H9 (cell line): ENCODE measurements around the gene CCDC187. TPM values are rescaled to one million over a fixed set of nuclear protein-coding genes. Genes with fewer than 3 reads are reported as not detected.

ENCODE experiments used
- DNase-seq: peaks from one replicate; pipeline ENCODE4 v3.0.0-alpha.2; 2017
- H2AFZ ChIP-seq: one replicate; pipeline ENCODE4 v1.6.1; 2013; ENCODE audit warnings: mild to moderate bottlenecking, low read length, control low read depth, moderate library complexity
- H2AK5ac ChIP-seq: 2 replicates; pipeline ENCODE4 v1.6.1; 2013; ENCODE audit warnings: low read length, control low read depth, mixed read lengths; ENCODE audit not compliant: insufficient read length
- H2BK120ac ChIP-seq: one replicate; pipeline ENCODE4 v1.6.1; 2013; ENCODE audit warnings: low read depth, mild to moderate bottlenecking, low read length, control low read depth, inconsistent platforms; ENCODE audit not compliant: poor library complexity, severe bottlenecking
- H2BK12ac ChIP-seq: 2 replicates; pipeline ENCODE4 v1.6.1; 2013; ENCODE audit warnings: low read length, control low read depth, mixed read lengths, low read depth; ENCODE audit not compliant: insufficient read length
- H2BK15ac ChIP-seq: 2 replicates; pipeline ENCODE4 v1.6.1; 2013; ENCODE audit warnings: low read depth, low read length, control low read depth
- H2BK20ac ChIP-seq: one replicate; pipeline ENCODE4 v1.6.1; 2013; ENCODE audit warnings: low read depth, mild to moderate bottlenecking, low read length, control low read depth, inconsistent platforms; ENCODE audit not compliant: poor library complexity, severe bottlenecking
- H2BK5ac ChIP-seq: 2 replicates; pipeline ENCODE4 v1.6.1; 2013; ENCODE audit warnings: low read length, control low read depth, mixed read lengths; ENCODE audit not compliant: insufficient read length
- H3K14ac ChIP-seq: 2 replicates; pipeline ENCODE4 v1.6.1; 2013; ENCODE audit warnings: low read length, control low read depth; ENCODE audit not compliant: insufficient read depth
- H3K18ac ChIP-seq: 2 replicates; pipeline ENCODE4 v1.6.1; 2013; ENCODE audit warnings: low read depth, mild to moderate bottlenecking, mixed read lengths, low read length, control low read depth; ENCODE audit not compliant: insufficient read length
- H3K23ac ChIP-seq: 2 replicates; pipeline ENCODE4 v1.6.1; 2013; ENCODE audit warnings: low read length, control low read depth, mixed read lengths, low read depth; ENCODE audit not compliant: insufficient read length
- H3K23me2 ChIP-seq: 2 replicates; pipeline ENCODE4 v1.6.1; 2013; ENCODE audit warnings: low read depth, mild to moderate bottlenecking, mixed read lengths, low read length, control low read depth; ENCODE audit not compliant: insufficient read length, poor library complexity, severe bottlenecking
- H3K27ac ChIP-seq: 2 replicates; pipeline ENCODE4 v1.5.1; 2013; ENCODE audit warnings: low read length, control low read depth, mixed read lengths, low read depth; ENCODE audit not compliant: insufficient read length
- H3K27me3 ChIP-seq: 2 replicates; pipeline ENCODE4 v1.6.1; 2013; ENCODE audit warnings: low read length, control low read depth, inconsistent platforms; ENCODE audit not compliant: insufficient read depth
- H3K4ac ChIP-seq: 2 replicates; pipeline ENCODE4 v1.6.1; 2013; ENCODE audit warnings: low read depth, mild to moderate bottlenecking, control low read depth, inconsistent platforms, low read length, moderate library complexity
- H3K4me1 ChIP-seq: 2 replicates; pipeline ENCODE4 v1.6.1; 2013; ENCODE audit warnings: low read length, control low read depth, inconsistent platforms; ENCODE audit not compliant: insufficient read depth
- H3K4me2 ChIP-seq: 2 replicates; pipeline ENCODE4 v1.6.1; 2013; ENCODE audit warnings: low read length, control low read depth, mixed read lengths; ENCODE audit not compliant: insufficient read length, insufficient read depth
- H3K56ac ChIP-seq: 2 replicates; pipeline ENCODE4 v1.6.1; 2013; ENCODE audit warnings: low read depth, mild to moderate bottlenecking, mixed read lengths, low read length, control low read depth; ENCODE audit not compliant: insufficient read length
- H3K79me1 ChIP-seq: 2 replicates; pipeline ENCODE4 v1.6.1; 2013; ENCODE audit warnings: low read depth, mild to moderate bottlenecking, moderate library complexity, low read length, control low read depth, inconsistent platforms; ENCODE audit not compliant: insufficient read depth, poor library complexity, severe bottlenecking
- H3K79me2 ChIP-seq: 2 replicates; pipeline ENCODE4 v1.6.1; 2013; ENCODE audit warnings: low read length, control low read depth, inconsistent platforms; ENCODE audit not compliant: insufficient read depth
- H3K9ac ChIP-seq: 2 replicates; pipeline ENCODE4 v1.6.1; 2013; ENCODE audit warnings: low read length, control low read depth, mixed read lengths; ENCODE audit not compliant: insufficient read length; ENCODE audit errors: extremely low read depth
- H3K9me3 ChIP-seq: one replicate; pipeline ENCODE4 v1.6.1; 2013; ENCODE audit warnings: low read depth, low read length, inconsistent platforms; ENCODE audit not compliant: control insufficient read depth
- H3T11ph ChIP-seq: one replicate; pipeline ENCODE4 v1.6.1; 2013; ENCODE audit warnings: mild to moderate bottlenecking, low read length, control low read depth, inconsistent platforms
- H4K20me1 ChIP-seq: one replicate; pipeline ENCODE4 v1.6.1; 2013; ENCODE audit not compliant: control insufficient read depth, insufficient read length, insufficient read depth
- H4K5ac ChIP-seq: 2 replicates; pipeline ENCODE4 v1.6.1; 2013; ENCODE audit warnings: low read depth, mild to moderate bottlenecking, mixed read lengths, low read length, control low read depth; ENCODE audit not compliant: insufficient read length
- H4K8ac ChIP-seq: replicated peaks from 2 replicates; pipeline ENCODE4 v1.6.1; 2013; ENCODE audit warnings: low read length, control low read depth, mixed read lengths, low read depth; ENCODE audit not compliant: insufficient read length
- H4K91ac ChIP-seq: 2 replicates; pipeline ENCODE4 v1.6.1; 2013; ENCODE audit warnings: low read depth, mild to moderate bottlenecking, moderate library complexity, mixed read lengths, low read length, control low read depth; ENCODE audit not compliant: insufficient read length
- H3K27ac Mint-ChIP-seq, 3 experiments: 2 replicates in 2 of 3; 3 replicates in 1 of 3; pipeline ENCODE4 v1.8.0; 2020 to 2021; ENCODE audit warnings: mixed read lengths in 3 of 3, mild to moderate bottlenecking in 1 of 3, moderate library complexity in 1 of 3
- H3K27me3 Mint-ChIP-seq: 2 replicates; pipeline ENCODE4 v1.8.0; 2021; ENCODE audit warnings: low read depth, mild to moderate bottlenecking, moderate library complexity, mixed read lengths
- H3K36me3 Mint-ChIP-seq, 3 experiments: 2 replicates in 2 of 3; 3 replicates in 1 of 3; pipeline ENCODE4 v1.8.0; 2020 to 2021; ENCODE audit warnings: low read depth in 3 of 3, mixed read lengths in 3 of 3; ENCODE audit not compliant: insufficient read depth in 1 of 3
- H3K4me1 Mint-ChIP-seq, 2 experiments: 2 replicates each; pipeline ENCODE4 v1.8.0; 2020; ENCODE audit warnings: mixed read lengths in 2 of 2
- H3K4me3 Mint-ChIP-seq, 2 experiments: 2 replicates in 1 of 2; 3 replicates in 1 of 2; pipeline ENCODE4 v1.8.0; 2020 to 2021; ENCODE audit warnings: mild to moderate bottlenecking in 2 of 2, mixed read lengths in 2 of 2, moderate library complexity in 1 of 2
- H3K9me3 Mint-ChIP-seq, 2 experiments: 2 replicates in 1 of 2; 3 replicates in 1 of 2; pipeline ENCODE4 v1.8.0; 2020; ENCODE audit warnings: mild to moderate bottlenecking in 2 of 2, mixed read lengths in 2 of 2, moderate library complexity in 1 of 2
- CTCF ChIP-seq: fragments of 200-600 bp; sonication (generic); conservative IDR thresholded peaks from 3 replicates; pipeline ENCODE4 v1.8.0; 2021; ENCODE audit warnings: antibody characterized with exemption, mild to moderate bottlenecking
- WGBS: extraction: QIAGEN DNeasy Blood & Tissue Kit; methylation state at CpG from one replicate; pipeline ENCODE4 v1.1.7; 2013; ENCODE audit warnings: missing lambda C conversion rate, low lambda C conversion rate, mixed read lengths; ENCODE audit not compliant: insufficient read length; ENCODE audit errors: extremely low coverage; 5-methylcytosine and 5-hydroxymethylcytosine counted together
- total RNA-seq: library from RNA; stranded (reverse); gene quantifications from 2 replicates; pipeline ENCODE4 v1.2.1, GENCODE V29; 2021

Gene CCDC187
- total RNA-seq, 1 experiment from 2014 or later = 0.07 TPM

GRCh38 chr9:136318776-136319241 is 14.9 kb upstream of the CCDC187 start:
- Histone ChIP-seq H2BK12ac (no peak overlapping the region), H3K14ac (no peak overlapping the region), H4K5ac (no peak overlapping the region), H3K9me3 (no peaks in the 10 kb centered on the region), H3K23me2 (no peaks in the 10 kb centered on the region), H2BK120ac (no peak overlapping the region), H3K9ac (no peak overlapping the region), H3K4ac (no peak overlapping the region), H2BK5ac (no peak overlapping the region), H3K27me3 (no peaks in the 10 kb centered on the region), H2BK20ac (no peak overlapping the region), H3K4me2 (no peak overlapping the region), H3K18ac (no peak overlapping the region), H3K27ac (no peak overlapping the region), H3K23ac (no peak overlapping the region), H3K4me1 (no peaks in the 10 kb centered on the region), H3T11ph (no peak overlapping the region), H3K79me2 (no peaks in the 10 kb centered on the region), H3K79me1 (no peaks in the 10 kb centered on the region), H2AFZ (no peak overlapping the region), H4K20me1 (no peaks in the 10 kb centered on the region), H4K8ac (no peak overlapping the region), H3K56ac (no peak overlapping the region), H2BK15ac (no peak overlapping the region), H2AK5ac (no peak overlapping the region), H4K91ac (no peak overlapping the region)
- no peak for TF ChIP-seq CTCF
- Mint-ChIP-seq H3K27me3 (peaks cover 5% of the 10 kb centered on the region), H3K4me3 (no peak overlapping the region), H3K27ac (no peak overlapping the region), H3K9me3 (peaks cover 15 to 17% of the 10 kb centered on the region in 2 experiments), H3K36me3 (peaks cover 6 to 19% (median 7%) of the 10 kb centered on the region in 3 experiments; a peak in 6 of 7 replicates), H3K4me1 (no peaks in the 10 kb centered on the region)
- no peak for DNase-seq
- no CpG with 5 or more reads among the region's 16 CpGs for WGBS
